Measurements from ENCODE around the gene DMXL2.
"Not testable (repeated sequence)": the region's sequence is repeated elsewhere in the genome, so short reads cannot be mapped to it uniquely, and the experiment has no call there.

Gene DMXL2

DNA sequence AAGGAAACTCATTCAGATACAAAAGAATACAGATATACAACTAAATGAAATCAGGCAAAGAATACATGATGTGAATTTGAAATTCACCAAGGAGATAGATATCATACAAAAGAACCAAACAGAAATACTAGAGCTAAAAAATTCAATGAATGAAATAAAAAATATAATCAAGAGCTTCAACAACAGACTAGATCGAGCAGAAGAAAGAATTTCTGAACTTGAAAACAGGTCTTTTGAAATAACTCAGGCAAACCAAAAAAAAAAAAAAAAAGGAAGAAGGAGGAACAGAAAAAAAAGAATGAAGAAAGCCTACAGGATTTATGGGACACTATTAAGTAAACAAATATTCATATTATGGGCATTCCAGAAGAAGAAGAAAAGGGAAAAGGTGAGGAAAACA lies 137.8 kb downstream of the DMXL2 start:
- no peak for DNase-seq (ENCODE audit: low spot score)

DNA sequence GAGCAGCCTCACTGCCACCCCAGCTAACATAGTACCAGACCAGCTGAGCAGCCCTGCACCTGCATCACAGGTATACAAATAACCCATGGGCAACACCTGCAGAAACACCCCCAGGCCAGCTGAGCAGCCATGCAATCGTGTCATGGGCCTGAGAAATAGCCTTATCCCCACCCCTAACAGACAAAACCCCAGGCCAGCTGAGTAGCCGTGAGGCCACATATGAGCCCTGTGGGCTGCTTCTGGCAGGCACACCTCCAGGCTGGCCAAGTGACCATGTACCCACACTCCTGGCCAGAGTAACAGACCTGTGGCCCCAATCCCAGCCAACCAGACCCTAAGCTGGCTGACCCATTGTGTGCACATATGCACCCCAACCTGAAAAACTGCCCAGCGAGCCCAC lies 138.6 kb downstream of the DMXL2 start:
- DNase-seq (ENCODE audit: low spot score): no peak

DNA sequence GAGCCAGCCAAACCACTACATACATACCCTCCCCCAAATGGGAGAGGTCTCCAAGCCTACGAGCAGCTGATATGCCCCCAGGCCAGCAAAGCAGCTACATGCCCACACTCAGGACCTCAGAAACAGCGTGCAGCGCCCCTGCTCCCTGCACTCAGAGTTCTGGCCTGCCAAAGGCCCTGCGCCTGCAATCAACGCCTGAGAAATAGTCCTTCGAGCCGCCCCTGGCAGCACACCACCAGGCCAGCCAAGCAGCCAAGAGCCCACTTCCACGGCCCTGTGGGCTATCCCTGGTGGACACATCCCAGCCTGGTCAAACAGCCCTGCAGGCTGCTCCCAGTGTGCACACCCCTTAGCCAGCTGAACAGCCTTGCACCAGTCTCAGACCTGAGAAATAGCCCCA lies 139.1 kb downstream of the DMXL2 start:
- no peak for DNase-seq (ENCODE audit: low spot score)

- no peak for DNase-seq (ENCODE audit: low spot score)
These were observed 146.8 kb downstream of the DMXL2 start for GRCh38 chr15:51475736-51476135.

GRCh38 chr15:51470512-51470911 lies 152.1 kb downstream of the DMXL2 start:
- DNase-seq (ENCODE audit: low spot score): no peak

DNA sequence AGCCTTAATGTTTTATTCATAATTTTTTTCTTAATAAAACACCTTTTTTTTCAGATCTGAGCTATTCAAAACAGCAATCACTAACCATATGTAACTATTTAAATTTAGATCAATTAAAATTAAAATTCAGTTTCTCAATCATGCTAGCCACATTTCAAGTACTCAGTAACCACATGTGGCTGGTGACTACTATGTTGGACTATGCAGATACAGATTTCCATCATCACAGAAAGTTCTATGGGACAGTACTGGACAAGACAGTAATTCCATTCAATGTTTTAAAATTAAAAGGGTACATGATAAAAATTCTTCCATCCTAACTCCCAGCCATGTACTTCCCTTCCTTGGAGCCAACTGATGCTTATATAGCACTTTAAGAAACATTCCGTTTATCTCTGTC lies 161.8 kb downstream of the DMXL2 start:
- no peak for DNase-seq (ENCODE audit: low spot score)

- no peak for DNase-seq (ENCODE audit: low spot score)
These were observed 172.6 kb downstream of the DMXL2 start for GRCh38 chr15:51450001-51450400.

GRCh38 chr15:51448622-51449399 lies 173.8 kb downstream of the DMXL2 start:
- DNase-seq (ENCODE audit: low spot score): no peak

DNA sequence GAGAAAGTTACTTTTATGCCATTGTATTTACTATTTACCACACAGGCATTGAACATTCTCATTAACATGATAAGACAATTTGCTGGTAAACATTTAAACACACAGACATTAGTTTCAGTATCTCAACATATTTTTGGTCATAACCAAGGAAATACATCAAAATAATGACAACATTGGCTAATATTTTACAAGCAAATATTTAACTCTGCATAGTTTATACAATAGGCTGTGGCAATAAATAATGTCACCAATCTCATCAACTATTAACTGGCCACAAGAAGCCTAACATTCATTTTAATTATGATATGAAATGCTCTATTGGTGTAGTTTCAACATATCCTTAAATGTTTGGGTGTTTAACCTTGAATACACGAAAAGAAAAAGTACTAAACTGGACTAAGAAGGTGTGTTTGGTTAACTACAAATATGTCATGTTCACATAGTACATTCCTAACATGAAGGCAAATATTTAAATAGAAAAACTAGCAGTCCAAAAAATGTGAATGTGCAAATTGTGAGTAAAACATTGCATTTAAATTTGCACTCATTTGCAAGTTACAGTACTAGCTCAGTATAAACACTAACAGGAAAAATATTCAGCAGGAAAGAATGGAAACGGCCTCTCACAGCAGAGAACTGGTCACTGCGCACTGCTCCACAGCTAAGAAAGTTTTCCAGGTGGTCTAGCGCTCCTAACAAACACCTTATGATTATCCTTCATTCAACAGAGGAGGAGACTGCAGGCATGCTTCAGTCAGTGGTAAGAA lies 174.5 kb downstream of the DMXL2 start:
- DNase-seq (ENCODE audit: low spot score): no peak

DNA sequence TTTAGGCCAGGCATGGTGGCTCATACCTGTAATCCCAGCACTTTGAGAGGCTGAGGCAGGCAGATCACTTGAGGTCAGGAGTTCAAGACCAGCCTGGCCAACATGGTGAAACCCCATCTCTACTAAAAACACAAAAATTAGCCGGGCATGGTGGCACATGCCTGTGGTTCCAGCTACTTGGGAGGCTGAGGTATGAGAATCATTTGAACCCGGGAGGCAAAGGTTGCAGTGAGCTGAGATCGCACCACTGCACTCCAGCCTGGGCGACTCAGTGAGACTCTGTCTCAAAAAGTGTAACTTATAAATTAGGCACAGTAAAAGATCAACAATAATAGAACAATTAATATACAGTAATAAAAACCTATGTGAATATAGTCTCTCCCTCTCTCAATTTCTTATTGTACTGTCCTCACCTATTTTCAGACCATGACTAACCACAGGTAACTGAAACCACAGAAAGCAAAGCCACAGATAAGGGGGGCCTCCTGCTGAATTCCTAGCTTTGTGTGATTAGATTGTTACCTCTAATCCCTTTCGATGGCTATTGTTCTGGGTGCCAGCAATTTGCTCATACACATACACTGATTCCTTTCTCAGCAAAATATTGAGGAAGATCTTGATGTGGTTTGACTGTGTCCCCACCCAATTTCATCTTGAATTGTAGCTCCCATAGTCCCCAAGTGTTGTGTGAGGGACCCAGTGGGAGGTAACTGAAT lies 176.4 kb downstream of the DMXL2 start:
- DNase-seq (ENCODE audit: low spot score): not testable (repeated sequence)

DNA sequence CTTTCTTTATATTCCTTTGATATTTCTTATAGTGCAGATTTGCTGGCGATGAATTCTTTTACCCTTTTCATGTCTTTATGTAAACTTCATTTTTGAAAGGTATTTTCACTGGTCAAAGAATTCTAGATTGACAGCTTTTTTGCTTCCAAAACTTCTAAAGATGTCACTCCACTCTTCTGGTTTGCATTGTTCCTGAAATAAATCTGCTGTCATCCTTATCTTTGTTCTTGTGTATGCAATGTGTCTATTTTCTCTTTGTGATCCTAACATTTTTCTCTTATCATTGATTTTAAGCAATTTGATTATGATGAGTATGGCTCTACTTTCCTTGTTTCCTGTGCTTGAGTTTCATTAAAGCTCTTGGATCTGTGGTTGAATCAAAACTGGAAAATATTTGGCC lies 177.8 kb downstream of the DMXL2 start:
- no peak for DNase-seq (ENCODE audit: low spot score)

GRCh38 chr15:51444112-51444511 lies 178.5 kb downstream of the DMXL2 start:
- no peak for DNase-seq (ENCODE audit: low spot score)

- DNase-seq (ENCODE audit: low spot score): no peak
These were observed 179.2 kb downstream of the DMXL2 start for GRCh38 chr15:51443282-51443914.

- DNase-seq (ENCODE audit: low spot score): no peak
These were observed 184.0 kb downstream of the DMXL2 start for GRCh38 chr15:51438526-51438925.

- DNase-seq (ENCODE audit: low spot score): no peak
These were observed 197.0 kb downstream of the DMXL2 start for GRCh38 chr15:51425517-51426040.

GRCh38 chr15:51424780-51425179 lies 197.8 kb downstream of the DMXL2 start:
- DNase-seq (ENCODE audit: low spot score): no peak

DNA sequence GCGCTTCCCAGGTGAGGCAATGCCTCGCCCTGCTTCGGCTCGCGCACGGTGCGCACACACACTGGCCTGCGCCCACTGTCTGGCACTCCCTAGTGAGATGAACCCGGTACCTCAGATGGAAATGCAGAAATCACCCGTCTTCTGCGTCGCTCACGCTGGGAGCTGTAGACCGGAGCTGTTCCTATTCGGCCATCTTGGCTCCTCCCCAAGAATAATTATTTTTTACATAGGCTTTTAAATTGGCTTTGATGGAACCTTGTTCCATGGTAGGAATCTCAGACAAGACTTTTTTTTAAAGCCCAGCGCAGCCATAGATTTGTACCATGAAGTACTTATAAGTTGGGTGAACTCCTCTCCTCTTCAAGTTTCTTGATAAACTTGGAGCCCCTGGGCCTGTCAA lies 199.5 kb downstream of the DMXL2 start:
- DNase-seq (ENCODE audit: low spot score): not testable (repeated sequence)

GRCh38 chr15:51416129-51416528 lies 206.4 kb downstream of the DMXL2 start:
- no peak for DNase-seq (ENCODE audit: low spot score)

- DNase-seq (ENCODE audit: low spot score): no peak
These were observed 208.2 kb downstream of the DMXL2 start for GRCh38 chr15:51414256-51414860.

DNA sequence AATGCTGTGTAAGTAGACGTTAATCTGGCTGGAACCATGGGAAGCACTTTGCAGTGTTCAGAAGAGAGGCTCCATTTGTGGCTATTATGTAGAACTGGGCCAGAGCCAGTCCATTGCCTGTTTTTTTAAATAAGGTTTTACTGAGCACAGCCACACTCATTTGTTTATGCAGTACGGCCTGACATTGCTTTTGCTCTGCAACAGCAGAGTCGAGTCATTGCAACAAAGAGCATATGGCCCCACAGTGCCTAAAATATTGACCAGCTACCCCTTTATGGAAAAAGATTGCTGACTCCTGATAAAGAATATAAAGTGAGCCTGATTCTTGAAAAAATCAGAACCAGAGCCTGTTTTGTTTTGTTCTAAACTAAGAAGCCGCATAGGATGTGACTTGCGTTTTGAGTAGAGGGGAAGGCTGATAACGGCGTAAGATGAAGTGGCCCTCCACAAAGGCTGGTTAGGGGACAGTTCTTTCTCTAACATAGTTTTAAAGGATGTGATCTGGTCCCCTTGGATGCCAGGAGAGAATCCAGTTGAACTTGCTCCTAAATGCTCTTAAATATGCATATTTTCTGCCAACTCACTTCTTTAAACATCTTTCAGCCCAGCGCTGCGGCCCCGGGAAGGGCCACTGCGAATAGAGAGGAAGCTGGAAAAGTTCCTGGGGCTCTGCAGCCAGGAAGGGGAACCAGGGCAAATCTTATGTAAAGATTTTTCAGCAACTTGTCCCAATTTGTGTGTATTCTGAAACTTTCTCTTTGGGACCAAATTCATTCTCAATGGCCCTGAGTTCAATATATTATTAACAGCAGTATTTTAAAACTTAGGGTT lies 216.7 kb downstream of the DMXL2 start:
- DNase-seq (ENCODE audit: low spot score): no peak
